GM11168 (cell line): ENCODE measurements around the gene RBM15.

Source experiments
- in situ Hi-C: fragments of 300-500 bp; cut with MboI; formaldehyde crosslinking; loops from one replicate; pipeline ENCODE4 v1.12.0; 2022; ENCODE audit warnings: low sequenced_read_pairs; ENCODE audit not compliant: unreplicated experiment

RBM15 gene

DNA sequence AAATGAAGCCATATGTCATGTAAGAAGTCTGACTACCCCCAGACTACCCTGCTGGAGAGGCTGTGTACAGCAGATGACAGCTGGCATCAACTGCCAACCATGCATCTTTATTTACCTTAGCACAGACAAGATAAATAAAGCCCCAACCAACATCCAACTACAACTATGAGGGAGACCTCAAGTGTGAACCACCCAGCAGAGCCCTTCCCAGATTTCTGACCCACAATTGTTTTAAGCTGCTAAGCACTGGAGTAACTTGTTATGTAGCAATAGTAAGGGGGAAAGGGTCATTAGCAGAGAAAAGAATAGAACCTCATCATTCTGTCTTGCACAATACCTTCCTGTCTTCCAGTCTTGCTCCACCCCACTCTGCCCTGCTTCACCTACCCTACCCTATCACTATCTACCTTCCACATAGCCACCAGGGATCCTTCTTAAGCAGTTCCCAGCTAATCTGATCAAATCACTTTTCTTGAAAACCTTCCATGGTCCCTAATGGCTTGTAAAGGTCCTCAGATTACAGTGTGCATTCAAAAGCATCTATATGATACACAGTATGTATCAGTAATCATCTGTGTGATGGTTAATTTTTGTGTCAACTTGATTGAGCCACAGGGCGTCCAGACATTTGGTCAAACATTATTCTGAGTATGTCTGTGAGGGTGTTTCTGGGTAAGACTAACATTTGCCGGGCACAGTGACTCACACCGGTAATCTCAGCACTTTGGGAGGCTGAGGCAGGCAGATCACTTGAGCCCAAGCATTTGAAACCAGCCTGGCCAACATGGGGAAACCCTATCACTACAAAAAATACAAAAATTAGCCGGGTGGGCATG is 19.6 kb upstream of the RBM15 start:
- in situ Hi-C loops: no loop called here

DNA sequence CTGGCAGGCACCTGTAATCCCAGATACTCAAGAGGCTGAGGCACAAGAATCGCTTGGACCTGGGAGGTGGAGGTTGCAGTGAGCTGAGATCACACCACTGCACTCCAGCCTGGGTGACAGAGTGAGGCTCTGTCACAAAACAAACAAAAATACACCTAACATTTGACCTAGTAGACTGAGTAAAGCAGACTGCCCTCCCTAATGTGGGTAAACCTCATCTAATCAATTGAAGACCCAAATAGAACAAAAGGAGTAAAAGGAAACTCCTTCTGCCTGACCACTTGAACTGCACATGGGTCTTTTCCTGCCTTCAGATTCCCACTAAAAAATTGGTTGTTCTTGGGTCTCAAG is 19.0 kb upstream of the RBM15 start:
- in situ Hi-C loops: no loop called here

DNA sequence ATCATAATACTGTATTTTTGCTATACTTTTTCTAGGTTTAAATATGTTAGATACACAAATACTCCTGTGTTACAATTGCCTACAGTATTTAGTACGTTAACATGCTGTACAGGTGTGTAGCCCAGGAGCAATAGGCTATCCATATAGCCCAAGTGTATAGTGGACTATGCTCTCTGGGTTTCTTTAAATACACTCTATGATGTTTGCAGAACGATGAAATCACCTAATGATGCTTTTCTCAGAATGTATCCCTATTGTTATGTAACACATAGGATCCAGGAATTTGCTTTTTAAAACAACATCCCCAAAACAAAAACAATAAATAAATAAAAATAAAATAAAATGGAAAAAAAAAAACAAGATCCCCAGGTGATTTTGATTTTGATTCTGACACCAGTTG is 18.1 kb upstream of the RBM15 start:
- in situ Hi-C loops: no loop called here

DNA sequence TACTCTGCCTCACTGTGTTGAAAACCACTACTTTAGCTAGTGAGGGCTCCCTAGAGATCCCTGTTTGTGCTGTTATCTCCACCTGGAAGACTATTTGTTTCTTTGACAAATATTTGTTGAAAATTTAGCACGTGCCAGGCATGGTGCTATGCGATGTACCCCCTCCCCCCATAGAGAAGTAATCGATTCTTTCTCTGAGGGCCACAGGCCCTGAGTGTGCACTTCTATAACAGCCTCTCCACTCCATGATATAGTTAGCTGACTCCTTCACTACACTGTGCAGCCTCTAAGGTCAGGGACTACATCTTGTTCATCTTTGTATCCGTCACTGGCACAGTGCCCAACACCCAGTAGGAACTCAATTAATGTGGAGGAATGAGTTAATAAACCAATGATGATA is 17.3 kb upstream of the RBM15 start:
- in situ Hi-C loops: no loop called here

DNA sequence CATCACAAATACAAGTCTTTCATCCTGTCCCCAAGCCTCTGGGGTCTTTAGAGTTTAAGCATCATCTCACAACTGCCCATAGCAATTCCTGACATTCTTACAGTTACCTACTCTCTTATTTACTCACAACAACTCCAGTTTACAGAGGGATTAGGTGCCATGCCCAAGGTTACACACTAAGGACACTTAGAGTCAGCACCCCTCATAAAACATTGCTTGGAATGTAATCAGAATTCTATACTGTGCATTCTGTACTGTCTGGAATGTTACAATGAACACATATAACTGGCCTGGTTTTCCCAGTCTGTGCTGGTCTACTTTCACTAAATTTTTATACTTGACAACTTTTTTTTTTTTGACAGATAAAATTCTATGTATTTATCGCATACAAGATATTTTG is 14.5 kb upstream of the RBM15 start:
- in situ Hi-C loops: no loop called here

DNA sequence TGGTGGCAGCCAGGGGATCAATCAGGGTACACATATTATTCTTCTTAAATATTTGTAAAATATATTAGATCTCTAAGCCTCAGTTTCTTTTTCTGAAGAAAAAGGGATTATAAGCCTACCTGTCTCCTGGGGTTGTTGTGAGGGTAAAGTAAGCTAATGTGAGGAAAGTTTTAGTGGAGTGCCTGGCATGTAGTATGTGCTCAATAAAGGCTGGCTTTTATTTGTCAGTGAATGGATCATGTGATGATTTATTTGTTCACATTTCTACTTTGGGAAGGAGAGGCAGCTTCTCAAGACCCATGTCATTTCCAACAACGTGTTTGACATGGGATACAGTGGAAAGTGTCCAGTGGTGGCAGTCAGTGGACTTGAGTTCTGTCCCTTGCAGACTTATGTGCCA is 12.4 kb upstream of the RBM15 start:
- in situ Hi-C loops: no loop called here

DNA sequence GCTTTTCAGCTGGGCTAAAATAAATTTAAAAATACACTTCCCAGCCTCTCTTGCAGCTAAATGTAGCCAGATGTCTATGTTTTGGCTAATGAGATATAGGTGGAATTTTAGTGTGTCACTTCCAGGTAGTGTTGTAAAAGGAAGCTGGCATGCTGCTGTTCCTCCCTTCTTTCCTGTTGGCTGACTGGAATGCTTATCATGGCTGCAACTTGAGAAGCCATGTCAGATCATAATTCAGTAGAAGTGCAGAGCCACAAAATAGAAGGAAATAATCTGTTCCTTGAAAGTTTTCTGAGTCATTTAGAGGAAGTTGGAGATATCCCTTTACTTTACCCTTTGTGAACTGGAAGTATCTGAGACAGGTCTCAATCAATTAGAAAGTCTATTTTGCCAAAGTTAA is 10.9 kb upstream of the RBM15 start:
- in situ Hi-C loops: no loop called here

DNA sequence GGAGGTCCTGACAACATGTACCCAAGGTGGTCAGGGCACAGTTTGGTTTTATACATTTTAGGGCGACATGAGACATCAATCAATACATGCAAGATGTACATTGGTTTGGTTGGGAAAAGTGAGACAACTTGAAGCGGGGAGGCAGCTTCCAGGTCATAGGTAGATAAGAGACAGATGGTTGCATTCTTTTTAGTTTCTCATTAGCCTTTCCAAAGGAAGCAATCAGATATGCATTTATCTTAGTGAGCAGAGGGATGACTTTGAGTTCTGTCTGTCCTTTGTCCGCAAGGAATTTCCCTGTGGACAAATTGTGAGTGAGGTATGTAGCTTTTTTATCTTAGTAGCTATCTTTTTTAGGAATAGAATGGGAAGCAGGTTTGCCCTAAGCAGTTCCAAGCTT is 10.5 kb upstream of the RBM15 start:
- in situ Hi-C loops: no loop called here

DNA sequence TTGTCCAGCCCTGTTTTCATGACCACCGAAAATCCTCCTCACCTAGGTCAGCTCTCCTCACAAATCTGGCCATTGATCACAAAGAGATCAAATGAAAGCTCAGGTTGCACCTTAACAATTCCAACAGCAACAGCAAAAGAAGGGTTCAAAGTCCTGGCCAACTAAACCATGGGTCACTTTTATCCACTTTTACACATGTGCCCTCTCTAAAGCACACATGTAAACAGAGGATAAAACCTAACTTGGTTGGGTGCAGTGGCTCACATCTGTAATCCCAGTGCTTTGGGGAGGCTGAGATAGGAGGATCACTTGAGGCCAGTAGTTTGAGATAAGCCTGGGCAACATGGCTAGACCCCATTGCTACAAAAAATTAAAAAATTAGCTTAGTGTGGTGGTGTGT is 3.9 kb upstream of the RBM15 start:
- in situ Hi-C loops: no loop called here

DNA sequence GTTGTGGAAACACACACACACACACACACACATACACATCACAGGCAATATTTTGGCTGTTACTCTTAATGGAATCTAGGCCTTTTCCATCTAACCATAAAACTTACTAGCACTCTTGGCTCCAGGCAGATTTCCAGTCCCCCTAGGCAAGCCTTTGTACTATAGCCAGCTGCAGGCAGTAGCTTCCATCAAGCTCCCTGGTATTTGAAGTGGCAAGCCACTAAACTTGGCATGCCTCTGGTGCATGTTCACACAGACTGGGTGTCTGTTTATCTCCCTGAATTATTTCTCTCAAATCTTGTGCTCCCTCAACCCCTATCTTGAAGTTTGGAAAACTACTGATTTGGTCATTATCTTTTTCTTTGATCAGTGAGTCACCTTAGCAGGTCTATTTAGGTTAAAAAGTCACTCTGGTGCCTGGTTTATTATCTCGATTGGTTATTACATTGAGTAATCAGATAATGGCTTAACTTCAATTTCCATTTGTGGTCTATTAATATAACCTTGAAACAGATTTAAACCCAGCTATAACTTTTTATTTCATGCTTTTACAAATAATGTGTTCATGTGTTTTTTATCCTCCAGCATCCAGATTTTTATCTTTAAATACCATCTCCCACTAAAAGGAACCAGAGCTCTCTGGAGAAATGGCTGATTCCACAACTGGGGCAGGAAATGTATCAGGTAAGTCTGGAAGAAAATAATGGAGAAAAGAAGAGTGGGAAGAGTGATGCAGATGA is 2.7 kb upstream of the RBM15 start:
- in situ Hi-C loops: no loop called here

DNA sequence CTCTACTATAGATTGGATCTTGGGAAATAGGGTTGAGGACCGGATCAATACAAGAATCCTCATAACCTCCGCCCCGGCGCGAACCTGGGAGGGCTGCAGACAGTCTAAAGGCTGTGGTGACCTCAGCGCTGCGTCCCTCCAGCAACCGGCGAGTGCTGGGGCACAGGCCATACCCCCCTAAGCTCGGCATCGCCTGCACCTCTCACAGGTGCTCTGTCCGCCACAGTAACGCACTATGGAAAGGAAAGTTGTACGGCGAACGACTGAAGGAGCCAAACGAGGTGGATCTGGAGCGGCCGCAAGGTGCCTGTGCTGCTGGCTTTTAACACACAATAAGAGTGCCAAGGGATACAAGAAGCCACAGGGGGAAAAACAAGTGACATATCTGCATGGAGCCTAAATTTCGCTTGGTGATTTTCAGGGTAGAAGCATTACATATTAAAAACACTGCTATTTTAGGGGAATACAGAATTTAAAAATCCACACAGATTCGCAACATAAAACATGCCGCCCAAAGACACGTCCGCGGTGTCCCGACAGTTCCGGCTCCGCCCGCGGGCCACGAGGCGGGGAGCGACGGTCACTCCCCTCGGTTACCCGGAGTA is 1.4 kb upstream of the RBM15 start:
- in situ Hi-C loops: no loop called here

DNA sequence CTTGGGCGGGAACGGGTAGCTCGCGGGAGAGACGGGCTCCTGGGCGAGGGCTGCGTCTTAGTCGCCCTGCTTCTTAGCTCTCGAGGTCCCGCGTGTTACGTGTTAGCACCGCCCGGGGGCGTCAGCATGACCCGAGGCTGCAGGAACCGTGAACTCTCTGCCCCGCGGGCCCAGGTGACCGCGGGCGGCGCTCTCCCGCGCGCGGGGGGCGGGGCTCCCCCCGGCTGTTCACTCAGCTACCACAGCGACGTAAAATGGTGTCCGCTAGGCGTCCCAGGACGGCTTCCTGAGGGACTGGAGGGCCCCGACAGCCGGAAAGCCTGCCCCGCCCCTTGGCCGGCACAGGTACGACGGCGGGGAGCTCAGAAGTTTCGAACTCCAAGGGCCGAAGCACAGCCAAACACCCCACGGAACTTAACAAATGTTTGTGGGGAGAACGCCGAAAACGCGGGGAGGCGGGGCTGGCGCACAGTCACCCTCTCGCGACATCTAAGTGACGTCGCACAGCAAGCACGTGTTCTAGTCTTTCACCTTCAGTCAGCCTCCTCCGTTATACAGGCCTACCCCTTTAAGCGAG is 780 bp upstream of the RBM15 start:
- in situ Hi-C loops: no loop called here

DNA sequence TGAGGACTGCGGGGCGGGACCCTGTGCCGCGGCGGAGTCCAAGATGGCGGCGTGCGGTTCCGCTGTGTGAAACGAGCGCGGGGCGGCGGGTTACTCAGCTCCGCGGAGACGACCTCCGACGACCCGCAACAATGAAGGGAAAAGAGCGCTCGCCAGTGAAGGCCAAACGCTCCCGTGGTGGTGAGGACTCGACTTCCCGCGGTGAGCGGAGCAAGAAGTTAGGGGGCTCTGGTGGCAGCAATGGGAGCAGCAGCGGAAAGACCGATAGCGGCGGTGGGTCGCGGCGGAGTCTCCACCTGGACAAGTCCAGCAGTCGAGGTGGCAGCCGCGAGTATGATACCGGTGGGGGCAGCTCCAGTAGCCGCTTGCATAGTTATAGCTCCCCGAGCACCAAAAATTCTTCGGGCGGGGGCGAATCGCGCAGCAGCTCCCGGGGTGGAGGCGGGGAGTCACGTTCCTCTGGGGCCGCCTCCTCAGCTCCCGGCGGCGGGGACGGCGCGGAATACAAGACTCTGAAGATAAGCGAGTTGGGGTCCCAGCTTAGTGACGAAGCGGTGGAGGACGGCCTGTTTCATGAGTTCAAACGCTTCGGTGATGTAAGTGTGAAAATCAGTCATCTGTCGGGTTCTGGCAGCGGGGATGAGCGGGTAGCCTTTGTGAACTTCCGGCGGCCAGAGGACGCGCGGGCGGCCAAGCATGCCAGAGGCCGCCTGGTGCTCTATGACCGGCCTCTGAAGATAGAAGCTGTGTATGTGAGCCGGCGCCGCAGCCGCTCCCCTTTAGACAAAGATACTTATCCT is 430 bp downstream of the RBM15 start:
- in situ Hi-C loops: no loop called here

DNA sequence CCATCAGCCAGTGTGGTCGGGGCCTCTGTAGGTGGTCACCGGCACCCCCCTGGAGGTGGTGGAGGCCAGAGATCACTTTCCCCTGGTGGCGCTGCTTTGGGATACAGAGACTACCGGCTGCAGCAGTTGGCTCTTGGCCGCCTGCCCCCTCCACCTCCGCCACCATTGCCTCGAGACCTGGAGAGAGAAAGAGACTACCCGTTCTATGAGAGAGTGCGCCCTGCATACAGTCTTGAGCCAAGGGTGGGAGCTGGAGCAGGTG is 961 bp downstream of the RBM15 start:
- in situ Hi-C loops: no loop called here

DNA sequence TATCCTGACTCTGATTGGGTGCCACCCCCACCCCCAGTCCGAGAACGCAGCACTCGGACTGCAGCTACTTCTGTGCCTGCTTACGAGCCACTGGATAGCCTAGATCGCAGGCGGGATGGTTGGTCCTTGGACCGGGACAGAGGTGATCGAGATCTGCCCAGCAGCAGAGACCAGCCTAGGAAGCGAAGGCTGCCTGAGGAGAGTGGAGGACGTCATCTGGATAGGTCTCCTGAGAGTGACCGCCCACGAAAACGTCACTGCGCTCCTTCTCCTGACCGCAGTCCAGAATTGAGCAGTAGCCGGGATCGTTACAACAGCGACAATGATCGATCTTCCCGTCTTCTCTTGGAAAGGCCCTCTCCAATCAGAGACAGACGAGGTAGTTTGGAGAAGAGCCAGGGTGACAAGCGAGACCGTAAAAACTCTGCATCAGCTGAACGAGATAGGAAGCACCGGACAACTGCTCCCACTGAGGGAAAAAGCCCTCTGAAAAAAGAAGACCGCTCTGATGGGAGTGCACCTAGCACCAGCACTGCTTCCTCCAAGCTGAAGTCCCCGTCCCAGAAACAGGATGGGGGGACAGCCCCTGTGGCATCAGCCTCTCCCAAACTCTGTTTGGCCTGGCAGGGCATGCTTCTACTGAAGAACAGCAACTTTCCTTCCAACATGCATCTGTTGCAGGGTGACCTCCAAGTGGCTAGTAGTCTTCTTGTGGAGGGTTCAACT is 2.1 kb downstream of the RBM15 start:
- in situ Hi-C loops: no loop called here

DNA sequence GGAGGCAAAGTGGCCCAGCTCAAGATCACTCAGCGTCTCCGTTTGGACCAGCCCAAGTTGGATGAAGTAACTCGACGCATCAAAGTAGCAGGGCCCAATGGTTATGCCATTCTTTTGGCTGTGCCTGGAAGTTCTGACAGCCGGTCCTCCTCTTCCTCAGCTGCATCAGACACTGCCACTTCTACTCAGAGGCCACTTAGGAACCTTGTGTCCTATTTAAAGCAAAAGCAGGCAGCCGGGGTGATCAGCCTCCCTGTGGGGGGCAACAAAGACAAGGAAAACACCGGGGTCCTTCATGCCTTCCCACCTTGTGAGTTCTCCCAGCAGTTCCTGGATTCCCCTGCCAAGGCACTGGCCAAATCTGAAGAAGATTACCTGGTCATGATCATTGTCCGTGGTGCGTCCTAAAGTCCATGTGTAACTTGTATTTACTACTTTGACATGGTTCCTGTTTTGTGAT is 2.7 kb downstream of the RBM15 start:
- in situ Hi-C loops: no loop called here

DNA sequence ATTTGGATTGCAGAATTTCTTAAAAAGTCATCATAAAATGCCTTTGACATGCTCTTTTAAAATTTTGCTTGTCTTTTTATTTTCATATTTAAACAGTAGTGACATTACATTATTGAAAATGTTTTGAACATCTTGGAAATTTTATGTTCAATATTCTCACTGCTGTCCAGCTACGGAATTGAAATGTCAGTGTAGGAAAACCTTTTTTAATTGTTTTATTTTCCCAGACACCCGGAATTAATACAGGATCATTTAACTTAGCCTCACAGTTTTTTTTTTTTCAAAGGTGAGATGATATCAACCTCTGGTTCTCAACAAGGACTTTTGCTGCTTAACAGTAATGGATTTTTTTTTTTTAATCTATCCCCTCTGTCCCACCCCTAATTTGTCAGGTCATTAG is 4.1 kb downstream of the RBM15 start:
- in situ Hi-C loops: no loop called here

DNA sequence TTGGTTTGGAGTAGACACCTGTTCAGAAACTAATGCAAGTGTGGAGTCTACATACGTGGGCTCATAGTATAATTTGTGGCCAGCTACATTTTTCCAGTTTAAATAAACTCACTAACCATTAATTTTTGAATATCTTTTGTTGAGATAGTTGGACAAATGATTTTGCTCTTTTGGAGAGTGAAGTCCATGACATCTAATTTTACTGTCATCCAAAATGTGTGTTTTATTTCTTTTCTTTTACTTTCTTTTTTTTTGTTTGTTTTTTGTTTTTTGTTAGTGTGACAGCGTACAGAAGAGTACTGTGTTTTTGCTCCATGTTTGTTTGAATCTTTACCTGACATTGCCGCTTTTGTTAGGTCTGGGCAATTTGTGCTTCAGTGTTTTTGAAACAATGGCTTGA is 5.0 kb downstream of the RBM15 start:
- in situ Hi-C loops: no loop called here

DNA sequence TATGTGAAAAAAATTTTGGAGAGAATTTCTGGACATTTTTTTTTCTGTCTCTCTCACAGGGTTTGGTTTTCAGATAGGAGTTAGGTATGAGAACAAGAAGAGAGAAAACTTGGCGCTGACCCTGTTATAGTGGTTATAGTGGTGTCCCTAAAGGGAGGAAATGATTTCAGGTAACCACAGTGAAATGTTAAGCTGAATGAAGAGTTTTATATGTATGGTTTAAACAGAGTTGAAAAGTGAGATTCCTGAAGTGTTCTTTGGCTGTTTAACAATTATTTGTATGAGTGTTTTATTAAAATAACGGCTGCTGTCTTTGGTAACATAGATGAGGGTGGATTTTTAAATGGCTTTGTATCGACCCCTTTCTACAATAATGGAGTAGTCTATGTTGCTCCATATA is 6.3 kb downstream of the RBM15 start:
- in situ Hi-C loops: no loop called here

DNA sequence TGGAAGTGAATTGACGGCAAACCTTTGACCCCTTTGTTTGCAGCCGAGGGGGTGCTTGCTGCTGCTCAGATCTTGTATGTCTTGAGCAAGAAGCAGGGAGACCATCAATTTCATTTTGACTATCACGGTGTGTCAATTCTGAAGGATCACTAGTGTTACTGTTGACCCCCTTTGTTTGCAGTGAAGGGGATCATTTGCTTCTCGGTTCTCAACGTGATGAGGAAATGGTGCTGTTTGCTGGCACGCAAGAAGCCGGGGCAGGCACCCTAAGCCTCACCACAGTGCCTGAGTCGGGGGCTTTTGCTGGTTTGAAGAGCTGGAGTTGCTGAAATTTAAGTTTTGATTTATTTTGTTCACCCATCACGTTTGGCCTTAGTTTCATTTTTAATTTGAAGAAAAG is 7.5 kb downstream of the RBM15 start:
- in situ Hi-C loops: no loop called here
